GM12864 (cell line): ENCODE data around the gene BMS1.

Source experiments
- DNase-seq: peaks from one replicate; pipeline ENCODE4 v3.0.0-alpha.2; 2011; ENCODE audit warnings: low read depth
- H3K4me3 ChIP-seq: 2 replicates; pipeline ENCODE4 v1.5.1; 2011; ENCODE audit warnings: mild to moderate bottlenecking, low read depth, low read length, control low read depth
- TF ChIP-seq, protein P1 (sequence below): IDR thresholded peaks from 2 replicates; pipeline ENCODE4 v1.5.1; 2011; ENCODE audit warnings: low read depth, mild to moderate bottlenecking, moderate library complexity, low read length, control low read depth, inconsistent platforms; ENCODE audit errors: missing control alignments

The BMS1 gene

DNA sequence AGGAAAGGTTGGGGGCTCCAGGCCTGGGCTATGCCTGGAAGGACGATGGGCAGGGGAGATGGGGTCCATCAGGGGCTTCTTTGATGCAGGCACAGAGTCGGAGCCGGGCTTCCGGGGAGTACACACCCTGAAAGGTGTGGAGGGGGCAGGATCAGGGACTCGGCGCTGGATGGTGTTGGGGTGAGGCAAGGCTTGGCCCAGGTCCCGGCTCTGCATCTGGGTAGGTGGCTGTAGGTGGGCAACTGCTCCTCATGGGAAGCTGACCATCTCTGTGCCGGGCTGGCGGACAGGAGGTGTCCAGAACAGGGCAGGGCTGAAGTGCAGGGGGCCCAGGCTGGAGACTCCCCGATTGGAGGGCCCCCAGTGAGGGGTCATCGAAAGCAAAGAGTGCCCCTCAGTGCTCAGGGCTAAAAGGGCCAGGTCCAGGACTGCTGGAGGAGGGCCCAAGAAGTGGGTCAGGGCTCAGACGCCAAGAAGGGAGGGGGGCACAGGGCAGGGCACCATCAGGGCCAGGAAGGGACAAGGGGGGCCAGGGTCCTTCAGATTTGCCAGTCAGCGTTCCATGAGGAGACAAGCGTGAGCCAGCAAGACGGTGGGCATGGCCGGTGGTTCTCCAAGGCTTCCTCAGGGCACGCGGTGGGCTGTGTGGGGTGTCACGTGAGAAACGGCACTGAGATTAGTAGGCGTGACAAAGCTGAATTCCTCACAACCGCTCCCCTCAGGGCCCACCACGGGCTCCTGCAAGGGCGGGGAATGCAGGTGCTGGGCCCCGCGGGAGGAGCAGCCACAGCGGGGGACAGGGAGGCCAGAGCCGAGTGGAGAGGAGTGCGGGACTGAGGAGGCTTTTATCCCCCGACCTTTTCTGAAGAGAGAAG lies 97.0 kb downstream of the BMS1 start:
- no peak for DNase-seq
- TF ChIP-seq, protein P1, sequence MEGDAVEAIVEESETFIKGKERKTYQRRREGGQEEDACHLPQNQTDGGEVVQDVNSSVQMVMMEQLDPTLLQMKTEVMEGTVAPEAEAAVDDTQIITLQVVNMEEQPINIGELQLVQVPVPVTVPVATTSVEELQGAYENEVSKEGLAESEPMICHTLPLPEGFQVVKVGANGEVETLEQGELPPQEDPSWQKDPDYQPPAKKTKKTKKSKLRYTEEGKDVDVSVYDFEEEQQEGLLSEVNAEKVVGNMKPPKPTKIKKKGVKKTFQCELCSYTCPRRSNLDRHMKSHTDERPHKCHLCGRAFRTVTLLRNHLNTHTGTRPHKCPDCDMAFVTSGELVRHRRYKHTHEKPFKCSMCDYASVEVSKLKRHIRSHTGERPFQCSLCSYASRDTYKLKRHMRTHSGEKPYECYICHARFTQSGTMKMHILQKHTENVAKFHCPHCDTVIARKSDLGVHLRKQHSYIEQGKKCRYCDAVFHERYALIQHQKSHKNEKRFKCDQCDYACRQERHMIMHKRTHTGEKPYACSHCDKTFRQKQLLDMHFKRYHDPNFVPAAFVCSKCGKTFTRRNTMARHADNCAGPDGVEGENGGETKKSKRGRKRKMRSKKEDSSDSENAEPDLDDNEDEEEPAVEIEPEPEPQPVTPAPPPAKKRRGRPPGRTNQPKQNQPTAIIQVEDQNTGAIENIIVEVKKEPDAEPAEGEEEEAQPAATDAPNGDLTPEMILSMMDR = no peak
- H3K4me3 ChIP-seq = no peak overlapping the region

DNA sequence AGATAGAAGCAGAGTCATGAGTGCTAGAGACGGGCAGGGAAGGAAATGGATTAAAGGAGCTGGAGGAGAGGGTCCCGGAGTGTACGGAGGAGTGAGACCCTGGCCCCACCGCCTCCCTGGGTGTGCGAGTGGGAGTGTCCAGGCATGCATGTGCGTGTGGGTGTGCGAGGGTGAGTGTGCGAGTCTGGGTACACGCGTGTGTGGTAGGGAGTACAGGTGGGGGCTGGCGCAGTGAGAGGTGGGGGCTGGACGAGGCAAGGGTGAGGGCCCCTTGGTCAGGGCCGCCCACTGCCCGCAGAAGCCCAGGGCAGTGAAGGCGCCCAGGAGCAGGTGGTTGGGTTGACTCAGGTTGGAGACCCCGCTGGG lies 97.6 kb downstream of the BMS1 start:
- DNase-seq = no peak
- H3K4me3 ChIP-seq = no peak overlapping the region
- TF ChIP-seq, protein P1 = no peak

DNA sequence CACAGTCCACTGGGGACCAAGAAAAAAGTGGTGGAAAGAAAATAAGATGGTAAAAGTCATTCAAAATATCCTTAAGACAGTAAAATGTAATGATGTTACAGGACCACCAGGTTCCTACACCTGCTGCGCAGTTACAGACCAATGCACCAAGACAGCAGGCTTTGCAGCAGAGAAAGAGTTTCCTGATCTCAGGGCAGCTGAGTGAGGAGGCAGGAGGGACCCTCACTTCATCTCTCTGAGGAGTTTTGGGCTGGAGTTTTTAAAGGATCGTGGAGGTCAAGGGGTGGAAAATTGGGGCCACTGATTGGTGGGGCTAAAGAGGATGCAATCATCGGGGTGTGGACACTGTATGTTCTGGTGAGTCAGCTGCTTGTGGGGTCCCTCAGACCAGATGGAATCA lies 100.0 kb downstream of the BMS1 start:
- TF ChIP-seq, protein P1 = no peak
- no peak for DNase-seq
- no peak overlapping the region for H3K4me3 ChIP-seq
